ENCODE measurements around the gene NPIPB6. TPM values are rescaled to one million over a fixed set of nuclear protein-coding genes. Genes with fewer than 3 reads are reported as not detected.

The NPIPB6 gene
- total and polyA plus RNA-seq, 3 experiments from 2014 or later, result 0.28 to 1.1 TPM; not detected in 1

- H3K27me3 Mint-ChIP-seq, result no peaks in the 10 kb centered on the region
- ChIA-PET CTCF (interaction anchor here (1.9 to 15.0 kb wide), 3 partner anchors 7 to 43 kb away, joined by 9 to 210 read pairs (median 11); no protein-coding TSS in a partner anchor), POLR2A (interaction anchor here (1.4 kb wide), 1 partner anchor 42 kb away, joined by 6 read pairs; no protein-coding TSS in a partner anchor)
- H3K36me3 Mint-ChIP-seq, result peaks cover 3 to 35% (median 8%) of the 10 kb centered on the region in 3 donors
- Histone ChIP-seq H3K4me1 (ENCODE audit: insufficient read depth, low read length) (peaks cover 27% of the 10 kb centered on the region), H3K27me3 (ENCODE audit: insufficient read depth, low read length, poor library complexity, severe bottlenecking) (no peaks in the 10 kb centered on the region), H3K4me3 (ENCODE audit: low read length) (no peak overlapping the region), H3K36me3 (ENCODE audit: insufficient read depth, low read length) (peaks cover 17% of the 10 kb centered on the region), H3K9me3 (ENCODE audit: low read length) (no peaks in the 10 kb centered on the region), H3K27ac (ENCODE audit: low read depth, low read length) (no peak overlapping the region)
- no peaks in the 10 kb centered on the region for H3K9me3 Mint-ChIP-seq
- no peak for DNase-seq
- H3K4me3 Mint-ChIP-seq, result no peak overlapping the region
- peak overlapping the region in 3 of 8 donors; percentile 61 to 83 (median 72) for H3K27ac Mint-ChIP-seq
- peaks cover 15 to 33% (median 17%) of the 10 kb centered on the region in 3 donors for H3K4me1 Mint-ChIP-seq
These were observed 43.8 kb downstream of the NPIPB6 start for GRCh38 chr16:28319476-28320022.

GRCh38 chr16:28318042-28318744 lies 45.1 kb downstream of the NPIPB6 start:
- Histone ChIP-seq H3K9me3 (ENCODE audit: low read length) (no peaks in the 10 kb centered on the region), H3K27ac (ENCODE audit: low read depth, low read length) (no peak overlapping the region), H3K36me3 (ENCODE audit: insufficient read depth, low read length) (peaks cover 17% of the 10 kb centered on the region), H3K27me3 (ENCODE audit: insufficient read depth, low read length, poor library complexity, severe bottlenecking) (no peaks in the 10 kb centered on the region), H3K4me3 (ENCODE audit: low read length) (no peak overlapping the region), H3K4me1 (ENCODE audit: insufficient read depth, low read length) (peaks cover 35% of the 10 kb centered on the region)
- Mint-ChIP-seq H3K27me3 (no peaks in the 10 kb centered on the region), H3K36me3 (peaks cover 3 to 34% (median 8%) of the 10 kb centered on the region in 3 donors), H3K27ac (peak overlapping the region in 5 of 8 donors; percentile 6 to 74 (median 63)), H3K4me3 (no peak overlapping the region), H3K4me1 (peaks cover 18 to 45% (median 20%) of the 10 kb centered on the region in 3 donors), H3K9me3 (no peaks in the 10 kb centered on the region)
- no peak for DNase-seq
- ChIA-PET CTCF (interaction anchor here (0.7 to 15.0 kb wide), 15 partner anchors 9 to 109 kb away, joined by 3 to 210 read pairs (median 5); partner anchors contain the start of gene SBK1), POLR2A (interaction anchor here (1.1 kb wide), 1 partner anchor 174 kb away, joined by 3 read pairs; the partner anchor contains the start of gene CLN3)

GRCh38 chr16:28317040-28317880 lies 46.0 kb downstream of the NPIPB6 start:
- DNase-seq, result peak; percentile 61 to 80 (median 68)
- Mint-ChIP-seq H3K36me3 (peaks cover 4 to 31% (median 10%) of the 10 kb centered on the region in 3 donors), H3K9me3 (no peaks in the 10 kb centered on the region), H3K27ac (peak overlapping the region; percentile 61 to 93 (median 84)), H3K4me3 (peak overlapping the region in 4 of 7 donors; percentile 33 to 67 (median 60)), H3K4me1 (peaks cover 23 to 52% (median 26%) of the 10 kb centered on the region in 3 donors), H3K27me3 (no peaks in the 10 kb centered on the region)
- ChIA-PET CTCF (interaction anchor here (0.7 to 15.0 kb wide), 21 partner anchors 10 to 199 kb away, joined by 3 to 210 read pairs (median 5); partner anchors contain the start of gene SBK1), POLR2A (interaction anchor here (1.1 to 1.5 kb wide), 2 partner anchors 40 to 175 kb away, joined by 3 to 11 read pairs; partner anchors contain the start of gene CLN3)
- Histone ChIP-seq H3K36me3 (ENCODE audit: insufficient read depth, low read length) (peaks cover 17% of the 10 kb centered on the region), H3K27ac (ENCODE audit: low read depth, low read length) (no peak overlapping the region), H3K9me3 (ENCODE audit: low read length) (no peaks in the 10 kb centered on the region), H3K27me3 (ENCODE audit: insufficient read depth, low read length, poor library complexity, severe bottlenecking) (no peaks in the 10 kb centered on the region), H3K4me1 (ENCODE audit: insufficient read depth, low read length) (peaks cover 44% of the 10 kb centered on the region), H3K4me3 (ENCODE audit: low read length) (no peak overlapping the region)

GRCh38 chr16:28316054-28316453 lies 47.3 kb downstream of the NPIPB6 start:
- H3K4me3 Mint-ChIP-seq, result no peak overlapping the region
- peaks cover 56% of the 10 kb centered on the region for H3K4me1 ChIP-seq (ENCODE audit: insufficient read depth, low read length)

GRCh38 chr16:28313587-28313986 lies 49.7 kb downstream of the NPIPB6 start:
- H3K4me1 Mint-ChIP-seq, result peaks cover 59 to 88% (median 62%) of the 10 kb centered on the region in 3 donors
- H3K27me3 Mint-ChIP-seq, result no peaks in the 10 kb centered on the region
- peak overlapping the region in 5 of 8 donors; percentile 54 to 97 (median 70) for H3K27ac Mint-ChIP-seq
- no peaks in the 10 kb centered on the region for H3K9me3 Mint-ChIP-seq
- no peaks in the 10 kb centered on the region for H3K27me3 ChIP-seq (ENCODE audit: insufficient read depth, low read length, poor library complexity, severe bottlenecking)
- no peak overlapping the region for H3K4me3 ChIP-seq (ENCODE audit: low read length)
- no peak for DNase-seq
- H3K36me3 ChIP-seq (ENCODE audit: insufficient read depth, low read length), result peaks cover 7% of the 10 kb centered on the region
- ChIA-PET CTCF (interaction anchor here (1.0 to 15.0 kb wide), 3 partner anchors 32 to 68 kb away, joined by 3 to 210 read pairs (median 3); no protein-coding TSS in a partner anchor), POLR2A (interaction anchor here (0.6 to 1.2 kb wide), 4 partner anchors 16 to 612 kb away, joined by 3 to 4 read pairs (median 3); no protein-coding TSS in a partner anchor)
- H3K4me3 Mint-ChIP-seq, result peak overlapping the region in 1 of 7 donors; percentile 75
- H3K4me1 ChIP-seq (ENCODE audit: insufficient read depth, low read length), result peaks cover 81% of the 10 kb centered on the region
- H3K9me3 ChIP-seq (ENCODE audit: low read length), result no peaks in the 10 kb centered on the region
- H3K36me3 Mint-ChIP-seq, result peaks cover 11 to 23% (median 20%) of the 10 kb centered on the region in 3 donors
- no peak overlapping the region for H3K27ac ChIP-seq (ENCODE audit: low read depth, low read length)

More at GRCh38 chr16:28316054-28316453, 47.3 kb downstream of the NPIPB6 start:
- CTCF ChIA-PET, result interaction anchor here (0.8 to 15.0 kb wide), 15 partner anchors 12 to 200 kb away, joined by 3 to 210 read pairs (median 5); partner anchors contain the start of gene SBK1
- Mint-ChIP-seq H3K4me1 (peaks cover 34 to 64% (median 38%) of the 10 kb centered on the region in 3 donors), H3K9me3 (no peaks in the 10 kb centered on the region), H3K27ac (peak overlapping the region in 6 of 8 donors; percentile 19 to 92 (median 54)), H3K27me3 (no peaks in the 10 kb centered on the region), H3K36me3 (peaks cover 4 to 27% (median 13%) of the 10 kb centered on the region in 3 donors)
- H3K4me3 ChIP-seq (ENCODE audit: low read length), result no peak overlapping the region
- POLR2A ChIA-PET, result interaction anchor here (1.5 kb wide), 1 partner anchor 39 kb away, joined by 11 read pairs; no protein-coding TSS in a partner anchor
- H3K9me3 ChIP-seq (ENCODE audit: low read length), result no peaks in the 10 kb centered on the region
- peaks cover 17% of the 10 kb centered on the region for H3K36me3 ChIP-seq (ENCODE audit: insufficient read depth, low read length)
- no peak for DNase-seq
- H3K27ac ChIP-seq (ENCODE audit: low read depth, low read length), result no peak overlapping the region
- no peaks in the 10 kb centered on the region for H3K27me3 ChIP-seq (ENCODE audit: insufficient read depth, low read length, poor library complexity, severe bottlenecking)

- H3K4me3 ChIP-seq (ENCODE audit: low read length), result no peak overlapping the region
- ChIA-PET POLR2A (no interaction called here), CTCF (interaction anchor here (0.8 to 15.0 kb wide), 2 partner anchors 9 to 35 kb away, joined by 4 to 210 read pairs; no protein-coding TSS in a partner anchor)
- peak overlapping the region in 6 of 7 donors; percentile 36 to 90 (median 44) for H3K4me3 Mint-ChIP-seq
- H3K27ac Mint-ChIP-seq, result peak overlapping the region; percentile 92 to 98 (median 96)
- H3K9me3 Mint-ChIP-seq, result no peaks in the 10 kb centered on the region
- H3K4me1 ChIP-seq (ENCODE audit: insufficient read depth, low read length), result peaks cover 77% of the 10 kb centered on the region
- H3K9me3 ChIP-seq (ENCODE audit: low read length), result no peaks in the 10 kb centered on the region
- no peaks in the 10 kb centered on the region for H3K36me3 ChIP-seq (ENCODE audit: insufficient read depth, low read length)
- H3K27me3 Mint-ChIP-seq, result no peaks in the 10 kb centered on the region
- H3K27me3 ChIP-seq (ENCODE audit: insufficient read depth, low read length, poor library complexity, severe bottlenecking), result no peaks in the 10 kb centered on the region
- peaks cover 61 to 86% (median 65%) of the 10 kb centered on the region in 3 donors for H3K4me1 Mint-ChIP-seq
- no peak overlapping the region for H3K27ac ChIP-seq (ENCODE audit: low read depth, low read length)
- DNase-seq, result no peak
- H3K36me3 Mint-ChIP-seq, result peaks cover 9 to 18% (median 17%) of the 10 kb centered on the region in 3 donors
These were observed 51.0 kb downstream of the NPIPB6 start for GRCh38 chr16:28312327-28312726.

- H3K4me3 ChIP-seq (ENCODE audit: low read length), result no peak overlapping the region
- peaks cover 9 to 17% (median 17%) of the 10 kb centered on the region in 3 donors for H3K36me3 Mint-ChIP-seq
- ChIA-PET POLR2A (interaction anchor here (2.5 kb wide), 1 partner anchor 34 kb away, joined by 20 read pairs; no protein-coding TSS in a partner anchor), CTCF (interaction anchor here (0.8 to 15.0 kb wide), 2 partner anchors 10 to 35 kb away, joined by 4 to 210 read pairs; no protein-coding TSS in a partner anchor)
- DNase-seq, result peak in 3 of 5 donors; percentile 37 to 52 (median 40)
- no peaks in the 10 kb centered on the region for H3K36me3 ChIP-seq (ENCODE audit: insufficient read depth, low read length)
- no peaks in the 10 kb centered on the region for H3K9me3 Mint-ChIP-seq
- no peak overlapping the region for H3K27ac ChIP-seq (ENCODE audit: low read depth, low read length)
- H3K9me3 ChIP-seq (ENCODE audit: low read length), result no peaks in the 10 kb centered on the region
- no peaks in the 10 kb centered on the region for H3K27me3 Mint-ChIP-seq
- peaks cover 73% of the 10 kb centered on the region for H3K4me1 ChIP-seq (ENCODE audit: insufficient read depth, low read length)
- peak overlapping the region; percentile 92 to 98 (median 96) for H3K27ac Mint-ChIP-seq
- H3K4me1 Mint-ChIP-seq, result peaks cover 61 to 85% (median 64%) of the 10 kb centered on the region in 3 donors
- no peaks in the 10 kb centered on the region for H3K27me3 ChIP-seq (ENCODE audit: insufficient read depth, low read length, poor library complexity, severe bottlenecking)
- H3K4me3 Mint-ChIP-seq, result peak overlapping the region in 5 of 7 donors; percentile 36 to 90 (median 50)
These were observed 51.4 kb downstream of the NPIPB6 start for GRCh38 chr16:28311913-28312312.

All from CD8-positive, alpha-beta memory T cell (primary cell).